Panc1 (cell line): ENCODE data around the gene CERS1. TPM values are rescaled to one million over a fixed set of nuclear protein-coding genes. Genes with fewer than 3 reads are reported as not detected.
A peak's percentile ranks its signal among the peaks of the same experiment; 100 is the strongest.
"Not testable (repeated sequence)": the region's sequence is repeated elsewhere in the genome, so short reads cannot be mapped to it uniquely, and the experiment has no call there.

Experiments
- ATAC-seq: fragments of 200-7000 bp; cut with Tn5 transposase; 2 replicates; pipeline ENCODE4 v1.9.1; 2020; ENCODE audit warnings: mild to moderate bottlenecking, moderate library complexity
- BruUV-seq: library from RNA; stranded (reverse); fragments of 400-500 nt; replicated peaks from 2 replicates; lab custom pipeline; 2021; lab: Mats Ljungman, UMichigan
- CTCF ChIA-PET: fragments of 300-600 bp; sonication (Branson Sonifier 250); formaldehyde crosslinking; loops from one replicate; lab custom pipeline; 2022; ENCODE audit warnings: antibody characterized with exemption; lab: Charles Lee
- POLR2A ChIA-PET: fragments of 300-600 bp; sonication (Branson Sonifier 250); formaldehyde crosslinking; loops from one replicate; lab custom pipeline; 2022; ENCODE audit warnings: antibody characterized with exemption; lab: Charles Lee
- DNase-seq: peaks from one replicate; pipeline ENCODE4 v3.0.0-alpha.2; 2010; ENCODE audit warnings: low read depth, low spot score
- H3K27ac ChIP-seq: 2 replicates; pipeline ENCODE4 v1.5.1; 2011; ENCODE audit warnings: mild to moderate bottlenecking, low read length, inconsistent platforms
- H3K27me3 ChIP-seq: fragments of 200-500 bp; sonication (Bioruptor generic); 2 replicates; pipeline ENCODE4 v1.6.0; 2014; ENCODE audit warnings: low read length, inconsistent platforms; ENCODE audit not compliant: control insufficient read depth, insufficient read depth
- H3K36me3 ChIP-seq: fragments of 200-500 bp; sonication (Bioruptor generic); 2 replicates; pipeline ENCODE4 v1.5.1; 2014; ENCODE audit warnings: inconsistent platforms, mild to moderate bottlenecking, low read length, moderate library complexity; ENCODE audit not compliant: control insufficient read depth, insufficient read depth
- H3K4me1 ChIP-seq: 2 replicates; pipeline ENCODE4 v1.5.1; 2011; ENCODE audit warnings: inconsistent platforms, mild to moderate bottlenecking, low read length, moderate library complexity; ENCODE audit not compliant: control insufficient read depth, insufficient read depth
- H3K4me3 ChIP-seq, 2 experiments: 2 replicates each; pipeline ENCODE4 v1.5.1; 2011 to 2012; ENCODE audit warnings: low read depth in 2 of 2, low read length in 2 of 2, mild to moderate bottlenecking in 2 of 2, inconsistent platforms in 1 of 2, moderate library complexity in 1 of 2
- H3K9me3 ChIP-seq: fragments of 200-500 bp; sonication (Bioruptor generic); 2 replicates; pipeline ENCODE4 v1.5.1; 2014; ENCODE audit warnings: low read depth, mild to moderate bottlenecking, inconsistent platforms, low read length, moderate library complexity; ENCODE audit not compliant: control insufficient read depth, insufficient read depth
- CTCF ChIP-seq: fragments of 450-650 bp; IDR thresholded peaks from 2 replicates; pipeline ENCODE4 v1.5.1; 2017; ENCODE audit warnings: mild to moderate bottlenecking
- POLR2AphosphoS5 ChIP-seq: IDR thresholded peaks from 2 replicates; pipeline ENCODE4 v1.6.1; 2012; ENCODE audit warnings: mild to moderate bottlenecking, low read depth, low read length, moderate library complexity
- SIN3A ChIP-seq: IDR thresholded peaks from 2 replicates; pipeline ENCODE4 v1.6.1; 2012; ENCODE audit warnings: low read depth, mild to moderate bottlenecking, low read length, moderate library complexity, borderline replicate concordance; ENCODE audit not compliant: insufficient read depth
- TCF7L2 ChIP-seq: IDR thresholded peaks from 2 replicates; pipeline ENCODE4 v1.6.1; 2011; ENCODE audit warnings: mild to moderate bottlenecking, low read depth, low read length, inconsistent platforms
- in situ Hi-C: cut with HindIII; loops from 2 replicates; pipeline ENCODE4 v1.10.0; 2016; ENCODE audit warnings: low sequenced_read_pairs, low pct_unique_long_range_greater_than_20kb
- intact Hi-C: fragments of 100-400 bp; cut with micrococcal nuclease; formaldehyde crosslinking; loops from one replicate; pipeline ENCODE4 v1.10.0; 2022; ENCODE audit not compliant: unreplicated experiment
- total RNA-seq: library from RNA; stranded (reverse); gene quantifications from one replicate; pipeline ENCODE4 v1.2.1, GENCODE V29; 2021; ENCODE audit not compliant: unreplicated experiment
- TF ChIP-seq, protein P1 (sequence below), 2 experiments: IDR thresholded peaks; 2 replicates each; pipeline ENCODE4 v1.6.1; 2011 to 2012; ENCODE audit warnings: low read depth in 2 of 2, control low read depth in 1 of 2, low read length in 1 of 2, mild to moderate bottlenecking in 1 of 2, moderate library complexity in 1 of 2; ENCODE audit not compliant: insufficient read depth in 1 of 2

The CERS1 gene
- total RNA-seq, 1 experiment from 2014 or later: 4.5 TPM

GRCh38 chr19:18903156-18904037 is 7.4 kb upstream of the CERS1 start:
- intact Hi-C loops (no loop called here), in situ Hi-C loops (no loop called here)
- DNase-seq (no peak), ATAC-seq (no peak)
- TF ChIP-seq TCF7L2 (no peak), CTCF (no peak), POLR2AphosphoS5 (no peak), SIN3A (no peak)
- Histone ChIP-seq H3K27me3 (no peaks in the 10 kb centered on the region), H3K4me3 (no peak overlapping the region), H3K27ac (no peak overlapping the region), H3K4me1 (no peaks in the 10 kb centered on the region), H3K36me3 (no peaks in the 10 kb centered on the region), H3K9me3 (no peaks in the 10 kb centered on the region)
- ChIA-PET CTCF (no interaction called here), POLR2A (no interaction called here)
- no TSS peak for BruUV-seq

DNA sequence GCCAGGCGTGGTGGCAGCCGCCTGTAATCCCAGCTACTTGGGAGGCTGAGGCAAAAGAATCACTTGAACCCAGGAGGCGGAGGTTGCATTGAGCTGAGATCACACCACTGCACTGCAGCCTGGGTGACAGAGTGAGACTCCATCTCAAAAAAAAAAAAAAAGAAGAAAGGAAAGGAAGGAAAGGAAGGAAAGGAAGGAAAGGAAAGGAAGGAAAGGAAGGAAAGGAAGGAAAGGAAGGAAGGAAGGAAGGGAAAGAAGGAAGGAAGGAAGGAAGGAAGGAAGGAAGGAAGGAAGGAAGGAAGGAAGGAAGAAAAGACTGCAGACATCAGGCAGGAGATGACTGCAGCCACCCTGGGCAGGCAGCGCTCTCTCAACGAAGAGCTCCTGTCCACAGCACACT is 6.6 kb upstream of the CERS1 start:
- ATAC-seq, H3K27me3 ChIP-seq, CTCF ChIA-PET, H3K9me3 ChIP-seq, H3K36me3 ChIP-seq, intact Hi-C loops, H3K27ac ChIP-seq, H3K4me3 ChIP-seq, DNase-seq, BruUV-seq, H3K4me1 ChIP-seq, in situ Hi-C loops: not testable (repeated sequence)
- POLR2A ChIA-PET: interaction anchor here (0.7 kb wide), 1 partner anchor 10 kb away, joined by 5 read pairs; no protein-coding TSS in a partner anchor

GRCh38 chr19:18901491-18901890 is 5.5 kb upstream of the CERS1 start:
- TF ChIP-seq SIN3A (no peak), TCF7L2 (no peak), CTCF (no peak), POLR2AphosphoS5 (no peak)
- TF ChIP-seq, protein P1, sequence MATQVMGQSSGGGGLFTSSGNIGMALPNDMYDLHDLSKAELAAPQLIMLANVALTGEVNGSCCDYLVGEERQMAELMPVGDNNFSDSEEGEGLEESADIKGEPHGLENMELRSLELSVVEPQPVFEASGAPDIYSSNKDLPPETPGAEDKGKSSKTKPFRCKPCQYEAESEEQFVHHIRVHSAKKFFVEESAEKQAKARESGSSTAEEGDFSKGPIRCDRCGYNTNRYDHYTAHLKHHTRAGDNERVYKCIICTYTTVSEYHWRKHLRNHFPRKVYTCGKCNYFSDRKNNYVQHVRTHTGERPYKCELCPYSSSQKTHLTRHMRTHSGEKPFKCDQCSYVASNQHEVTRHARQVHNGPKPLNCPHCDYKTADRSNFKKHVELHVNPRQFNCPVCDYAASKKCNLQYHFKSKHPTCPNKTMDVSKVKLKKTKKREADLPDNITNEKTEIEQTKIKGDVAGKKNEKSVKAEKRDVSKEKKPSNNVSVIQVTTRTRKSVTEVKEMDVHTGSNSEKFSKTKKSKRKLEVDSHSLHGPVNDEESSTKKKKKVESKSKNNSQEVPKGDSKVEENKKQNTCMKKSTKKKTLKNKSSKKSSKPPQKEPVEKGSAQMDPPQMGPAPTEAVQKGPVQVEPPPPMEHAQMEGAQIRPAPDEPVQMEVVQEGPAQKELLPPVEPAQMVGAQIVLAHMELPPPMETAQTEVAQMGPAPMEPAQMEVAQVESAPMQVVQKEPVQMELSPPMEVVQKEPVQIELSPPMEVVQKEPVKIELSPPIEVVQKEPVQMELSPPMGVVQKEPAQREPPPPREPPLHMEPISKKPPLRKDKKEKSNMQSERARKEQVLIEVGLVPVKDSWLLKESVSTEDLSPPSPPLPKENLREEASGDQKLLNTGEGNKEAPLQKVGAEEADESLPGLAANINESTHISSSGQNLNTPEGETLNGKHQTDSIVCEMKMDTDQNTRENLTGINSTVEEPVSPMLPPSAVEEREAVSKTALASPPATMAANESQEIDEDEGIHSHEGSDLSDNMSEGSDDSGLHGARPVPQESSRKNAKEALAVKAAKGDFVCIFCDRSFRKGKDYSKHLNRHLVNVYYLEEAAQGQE (IDR thresholded peaks at IDR 0.05; ENCODE audit: insufficient read depth in 1 of 2, low read depth in 2 of 2, low read length in 1 of 2): no peak
- in situ Hi-C loops (no loop called here), intact Hi-C loops (no loop called here)
- POLR2A ChIA-PET: no interaction called here
- ATAC-seq (no peak), DNase-seq (no peak)
- no peaks in the 10 kb centered on the region for H3K36me3 ChIP-seq
- no peaks in the 10 kb centered on the region for H3K4me1 ChIP-seq
- no peaks in the 10 kb centered on the region for H3K9me3 ChIP-seq
- CTCF ChIA-PET: no interaction called here
- H3K27ac ChIP-seq: no peak overlapping the region
- no peak overlapping the region for H3K4me3 ChIP-seq
- TSS peak; percentile 65 for BruUV-seq
- H3K27me3 ChIP-seq: no peaks in the 10 kb centered on the region
